Sigmoid colon (tissue), 4 donors: ENCODE data around the gene SMIM36.

ENCODE experiments used
- CTCF ChIP-seq, 4 experiments: fragments of 450-650 bp in 3 of 4; fragments of 200-600 bp in 1 of 4; IDR thresholded peaks; one replicate each; pipeline ENCODE4 v1.5.1; 2016 to 2019; ENCODE audit warnings: antibody characterized with exemption in 4 of 4, mild to moderate bottlenecking in 3 of 4, moderate library complexity in 2 of 4
- EP300 ChIP-seq, 4 donors: sonication (generic); formaldehyde crosslinking; IDR thresholded peaks; one replicate each; pipeline ENCODE4 v1.6.1; 2017; ENCODE audit warnings: antibody characterized with exemption in 4 of 4
- POLR2AphosphoS5 ChIP-seq, 4 donors: sonication (generic); formaldehyde crosslinking; IDR thresholded peaks; one replicate each; pipeline ENCODE4 v1.6.1; 2017; ENCODE audit warnings: antibody characterized with exemption in 4 of 4

- TF ChIP-seq POLR2AphosphoS5 (IDR thresholded peaks at IDR 0.05) (no peak), EP300 (IDR thresholded peaks at IDR 0.05) (no peak), CTCF (IDR thresholded peaks at IDR 0.05) (no peak)
These were observed 20.9 kb downstream of the SMIM36 start for GRCh38 chr17:55490376-55490775.
